Activated CD4-positive, alpha-beta T cell treated with anti-CD3 and anti-CD28 coated beads, Interleukin-2, amount 10 ng/mL, durations not matched to agents 7 days and 5 days (primary cell): ENCODE measurements around the gene DNAJB4. TPM values are rescaled to one million over a fixed set of nuclear protein-coding genes. Genes with fewer than 3 reads are reported as not detected.
"Not testable (repeated sequence)": the region's sequence is repeated elsewhere in the genome, so short reads cannot be mapped to it uniquely, and the experiment has no call there.

Experiments
- CTCF ChIA-PET: fragments of 350-600 bp; sonication (Branson Sonifier 250); formaldehyde crosslinking; loops from one replicate; lab custom pipeline; 2021; ENCODE audit warnings: antibody characterized with exemption; lab: Charles Lee
- POLR2A ChIA-PET: fragments of 350-600 bp; sonication (Branson Sonifier 250); formaldehyde crosslinking; loops from one replicate; lab custom pipeline; 2021; ENCODE audit warnings: antibody characterized with exemption; lab: Charles Lee
- DNase-seq: peaks from one replicate; pipeline ENCODE4 v3.0.0-alpha.2; 2020
- H3K27ac Mint-ChIP-seq: one replicate; pipeline ENCODE4 v1.8.0; 2021; ENCODE audit warnings: mild to moderate bottlenecking, moderate library complexity, mixed read lengths
- H3K27me3 Mint-ChIP-seq: one replicate; pipeline ENCODE4 v1.8.0; 2021; ENCODE audit warnings: mixed read lengths
- H3K36me3 Mint-ChIP-seq: one replicate; pipeline ENCODE4 v1.8.0; 2021; ENCODE audit warnings: low read depth, mixed read lengths
- H3K4me1 Mint-ChIP-seq: one replicate; pipeline ENCODE4 v1.8.0; 2021; ENCODE audit warnings: mixed read lengths
- H3K4me3 Mint-ChIP-seq: one replicate; pipeline ENCODE4 v1.8.0; 2021; ENCODE audit warnings: mild to moderate bottlenecking, moderate library complexity, mixed read lengths
- H3K9me3 Mint-ChIP-seq: one replicate; pipeline ENCODE4 v1.8.0; 2021; ENCODE audit warnings: mixed read lengths
- total RNA-seq, 2 experiments: library from RNA; stranded (reverse); gene quantifications; one replicate each; pipeline ENCODE4 v1.2.3, GENCODE V29; 2021

The DNAJB4 gene
- total RNA-seq, 2 experiments from 2014 or later: 11.5 to 13.2 TPM

DNA sequence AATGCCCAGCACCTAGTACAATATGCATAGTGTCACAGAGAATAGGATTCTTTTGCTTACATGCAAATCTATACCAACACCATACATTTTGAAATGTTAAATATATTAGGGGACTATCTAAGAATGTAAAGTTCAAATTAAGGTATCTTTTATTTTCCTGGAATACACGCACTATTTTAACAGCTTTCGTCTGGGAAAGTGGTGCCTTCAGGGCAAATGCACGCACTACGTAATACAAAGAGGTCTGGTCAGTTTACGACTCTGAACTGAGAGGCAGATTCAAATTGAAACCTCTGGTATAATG lies 26.8 kb upstream of the DNAJB4 start:
- H3K4me1 Mint-ChIP-seq: peaks cover 38% of the 10 kb centered on the region
- H3K36me3 Mint-ChIP-seq: peaks cover 20% of the 10 kb centered on the region
- CTCF ChIA-PET: interaction anchor here (0.5 to 2.5 kb wide), 8 partner anchors 10 to 116 kb away, joined by 3 to 11 read pairs (median 4); partner anchors contain the start of gene DNAJB4
- no peak overlapping the region for H3K27ac Mint-ChIP-seq
- no peak for DNase-seq
- H3K27me3 Mint-ChIP-seq: no peaks in the 10 kb centered on the region
- no peak overlapping the region for H3K4me3 Mint-ChIP-seq
- H3K9me3 Mint-ChIP-seq: no peaks in the 10 kb centered on the region
- POLR2A ChIA-PET: interaction anchor here (0.7 to 2.0 kb wide), 5 partner anchors 24 to 434 kb away, joined by 3 to 64 read pairs (median 3); partner anchors contain the start of gene DNAJB4

- Mint-ChIP-seq H3K36me3 (peaks cover 20% of the 10 kb centered on the region), H3K4me3 (no peak overlapping the region), H3K27ac (no peak overlapping the region), H3K9me3 (no peaks in the 10 kb centered on the region), H3K27me3 (no peaks in the 10 kb centered on the region), H3K4me1 (peaks cover 38% of the 10 kb centered on the region)
- ChIA-PET POLR2A (interaction anchor here (0.7 to 2.0 kb wide), 7 partner anchors 23 to 642 kb away, joined by 3 to 64 read pairs (median 3); partner anchors contain the start of genes DNAJB4 and IFI44L), CTCF (interaction anchor here (0.5 to 2.5 kb wide), 11 partner anchors 8 to 116 kb away, joined by 3 to 11 read pairs (median 4); partner anchors contain the start of gene DNAJB4)
- peak; percentile 91 for DNase-seq
These were observed 26.3 kb upstream of the DNAJB4 start for GRCh38 chr1:77978293-77978968.

DNA sequence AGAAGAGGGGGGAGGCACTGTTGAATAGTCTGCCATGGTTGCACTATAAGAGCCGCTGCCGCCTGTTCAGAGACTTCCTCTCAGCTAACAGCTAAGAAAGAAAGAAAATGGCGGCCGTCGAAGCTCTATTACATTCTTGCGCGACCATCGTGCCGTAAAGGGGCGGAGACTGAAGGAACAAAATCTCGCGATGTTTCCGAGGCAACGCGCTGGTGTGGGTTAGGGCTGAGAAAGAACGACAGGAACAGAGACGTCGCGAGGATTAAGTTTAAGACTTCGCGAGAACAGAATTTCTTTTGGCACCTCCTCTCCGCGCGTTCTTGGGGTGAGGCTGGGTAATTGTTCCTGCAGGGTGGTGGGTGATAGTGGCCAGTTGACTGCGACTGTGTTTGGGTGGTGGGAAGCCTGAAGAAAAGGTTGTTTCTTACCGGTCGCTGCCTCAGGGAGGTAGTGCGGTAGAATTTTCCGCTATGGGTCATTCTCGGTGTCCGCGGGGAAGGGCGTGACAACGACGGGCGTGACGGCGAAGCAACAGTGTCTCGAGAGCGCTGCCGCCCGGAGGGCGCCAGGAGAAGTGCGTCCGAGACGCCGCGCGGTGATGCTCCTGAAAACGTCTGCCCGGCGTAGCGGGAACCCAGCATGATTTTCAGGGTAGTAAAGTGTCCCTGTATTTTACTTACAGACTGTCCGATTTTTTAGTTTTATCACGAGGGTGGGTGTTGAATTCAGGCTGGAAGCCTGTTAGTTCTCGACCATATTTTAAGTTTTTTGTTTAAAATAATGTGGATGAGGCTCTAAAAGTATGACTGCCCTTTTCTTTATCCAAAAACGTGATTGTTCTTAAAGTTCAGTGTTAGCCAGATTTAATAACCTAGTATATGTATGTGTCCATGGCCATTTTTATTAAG lies 25.5 kb upstream of the DNAJB4 start, which contains the start of gene FUBP1:
TSS of gene FUBP1 (minus strand) at position 104 of the 908 bp plus-strand sequence. CDS start at position 36, 68 bp downstream.
- CTCF ChIA-PET: interaction anchor here (0.7 to 2.5 kb wide), 10 partner anchors 9 to 108 kb away, joined by 3 to 11 read pairs (median 4); partner anchors contain the start of gene DNAJB4
- no peaks in the 10 kb centered on the region for H3K9me3 Mint-ChIP-seq
- H3K36me3 Mint-ChIP-seq: peaks cover 22% of the 10 kb centered on the region
- H3K27ac Mint-ChIP-seq: no peak within 1 kb of the TSS
- H3K27me3 Mint-ChIP-seq: no peaks in the 10 kb centered on the region
- H3K4me1 Mint-ChIP-seq: peaks cover 41% of the 10 kb centered on the region
- POLR2A ChIA-PET: interaction anchor here (0.7 to 2.0 kb wide), 5 partner anchors 23 to 641 kb away, joined by 3 to 64 read pairs (median 5); partner anchors contain the start of genes DNAJB4 and IFI44L
- H3K4me3 Mint-ChIP-seq: no peak within 1 kb of the TSS
- DNase-seq: peak; percentile 98

DNA sequence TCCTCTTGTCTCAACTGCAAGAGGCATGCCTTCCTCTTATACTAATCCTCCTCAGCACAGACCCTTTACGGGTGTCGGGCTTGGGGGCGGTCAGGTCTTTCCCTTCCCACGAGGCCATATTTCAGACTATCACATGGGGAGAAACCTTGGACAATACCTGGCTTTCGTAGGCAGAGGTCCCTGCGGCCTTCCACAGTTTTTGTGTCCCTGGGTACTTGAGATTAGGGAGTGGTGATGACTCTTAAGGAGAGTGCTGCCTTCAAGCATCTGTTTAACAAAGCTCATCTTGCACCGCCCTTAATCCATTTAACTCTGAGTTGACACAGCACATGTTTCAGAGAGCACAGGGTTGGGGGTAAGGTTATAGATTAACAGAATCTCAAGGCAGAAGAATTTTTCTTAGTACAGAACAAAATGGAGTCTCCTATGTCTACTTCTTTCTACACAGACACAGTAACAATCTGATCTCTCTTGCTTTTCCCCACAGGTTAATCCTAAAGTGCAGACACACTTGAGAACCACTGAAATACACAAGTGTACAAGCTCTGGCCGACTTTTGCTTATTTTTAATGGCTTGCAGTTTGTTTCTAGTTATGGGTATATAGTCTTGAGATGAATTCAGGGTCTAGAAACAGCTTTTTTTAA lies 21.3 kb upstream of the DNAJB4 start:
- H3K36me3 Mint-ChIP-seq: peaks cover 24% of the 10 kb centered on the region
- POLR2A ChIA-PET, CTCF ChIA-PET, H3K27ac Mint-ChIP-seq, H3K4me3 Mint-ChIP-seq, H3K27me3 Mint-ChIP-seq, DNase-seq, H3K9me3 Mint-ChIP-seq: not testable (repeated sequence)
- peaks cover 29% of the 10 kb centered on the region for H3K4me1 Mint-ChIP-seq

DNA sequence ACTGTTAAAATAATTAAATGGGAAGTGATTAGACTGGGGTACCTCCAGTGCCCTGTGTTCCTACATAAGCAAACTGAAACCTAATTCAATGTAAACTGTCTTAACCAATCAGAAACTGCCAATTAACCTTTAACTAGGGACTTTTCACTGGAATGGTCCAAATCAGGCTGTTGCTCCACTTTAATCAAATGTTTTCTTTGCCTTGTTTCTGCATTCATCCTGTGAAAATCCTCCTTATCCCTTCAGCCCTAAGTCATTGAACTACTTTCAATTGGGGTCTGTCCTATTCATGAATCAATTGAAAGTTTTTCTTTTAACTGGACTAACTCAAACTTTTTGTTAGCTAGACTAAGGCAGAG lies 20.8 kb upstream of the DNAJB4 start:
- POLR2A ChIA-PET: no interaction called here

DNA sequence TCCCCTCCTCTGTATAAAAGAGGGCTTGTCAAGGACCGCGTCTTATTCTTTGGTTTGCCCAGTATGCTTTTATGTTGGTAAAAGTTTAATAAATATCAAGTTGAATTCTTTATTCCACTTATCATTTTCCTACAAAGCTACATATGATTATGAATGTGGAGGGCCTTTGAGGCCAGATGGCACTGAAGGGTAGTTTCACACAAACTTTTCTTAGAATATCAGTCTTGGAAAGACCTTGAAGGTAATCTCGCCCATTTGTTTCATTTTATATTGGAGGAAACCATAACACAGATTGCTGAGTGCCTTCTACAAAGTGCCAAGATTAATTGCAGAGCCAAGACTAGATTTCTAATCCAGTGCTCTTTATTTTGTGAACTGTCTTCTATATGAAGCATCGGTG lies 20.1 kb upstream of the DNAJB4 start:
- Mint-ChIP-seq H3K36me3 (peaks cover 31% of the 10 kb centered on the region), H3K27ac (no peak overlapping the region), H3K9me3 (no peaks in the 10 kb centered on the region), H3K4me3 (no peak overlapping the region), H3K4me1 (peaks cover 35% of the 10 kb centered on the region), H3K27me3 (no peaks in the 10 kb centered on the region)
- no peak for DNase-seq
- ChIA-PET POLR2A (no interaction called here), CTCF (interaction anchor here (1.0 to 3.2 kb wide), 2 partner anchors 11 to 37 kb away, joined by 3 to 11 read pairs; no protein-coding TSS in a partner anchor)

More for the DNA sequence above, 20.8 kb upstream of the DNAJB4 start:
- Mint-ChIP-seq H3K27ac (no peak overlapping the region), H3K4me1 (peaks cover 30% of the 10 kb centered on the region), H3K9me3 (no peaks in the 10 kb centered on the region), H3K27me3 (no peaks in the 10 kb centered on the region), H3K36me3 (peaks cover 24% of the 10 kb centered on the region), H3K4me3 (no peak overlapping the region)
- no peak for DNase-seq
- CTCF ChIA-PET: no interaction called here

GRCh38 chr1:77986810-77987209 lies 17.9 kb upstream of the DNAJB4 start:
- Mint-ChIP-seq H3K27me3 (no peaks in the 10 kb centered on the region), H3K27ac (no peak overlapping the region), H3K4me3 (no peak overlapping the region), H3K36me3 (peaks cover 37% of the 10 kb centered on the region), H3K9me3 (no peaks in the 10 kb centered on the region), H3K4me1 (peaks cover 34% of the 10 kb centered on the region)
- DNase-seq: no peak
- ChIA-PET CTCF (interaction anchor here (1.4 to 3.2 kb wide), 3 partner anchors 9 to 16 kb away, joined by 3 to 11 read pairs (median 4); no protein-coding TSS in a partner anchor), POLR2A (no interaction called here)

- H3K27me3 Mint-ChIP-seq: no peaks in the 10 kb centered on the region
- H3K4me3 Mint-ChIP-seq: no peak overlapping the region
- no peaks in the 10 kb centered on the region for H3K9me3 Mint-ChIP-seq
- H3K27ac Mint-ChIP-seq: no peak overlapping the region
- DNase-seq: no peak
- peaks cover 39% of the 10 kb centered on the region for H3K36me3 Mint-ChIP-seq
- POLR2A ChIA-PET: no interaction called here
- CTCF ChIA-PET: interaction anchor here (0.8 kb wide), 1 partner anchor 23 kb away, joined by 3 read pairs; no protein-coding TSS in a partner anchor
- H3K4me1 Mint-ChIP-seq: peaks cover 32% of the 10 kb centered on the region
These were observed 16.8 kb upstream of the DNAJB4 start for GRCh38 chr1:77987919-77988318.

DNA sequence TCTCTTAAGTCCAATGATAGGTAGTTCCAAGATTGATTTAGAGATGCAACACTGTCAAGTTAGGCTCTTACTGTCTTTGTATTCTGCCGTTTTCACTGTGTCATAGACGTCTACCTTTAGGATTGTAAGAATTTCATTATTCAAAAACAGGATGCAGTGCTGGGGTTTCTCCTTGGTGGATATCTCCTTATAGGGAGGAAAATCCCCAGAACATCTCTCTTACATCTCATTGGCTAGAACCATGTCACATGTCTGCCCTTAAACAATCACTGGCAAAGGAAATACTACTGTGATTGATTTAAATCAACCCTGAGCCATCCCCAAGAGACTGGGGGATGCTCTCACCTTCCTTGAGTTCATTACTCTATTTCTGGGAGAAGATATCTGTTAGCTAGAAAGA lies 15.0 kb upstream of the DNAJB4 start:
- CTCF ChIA-PET: interaction anchor here (2.0 kb wide), 1 partner anchor 12 kb away, joined by 8 read pairs; no protein-coding TSS in a partner anchor
- H3K4me1 Mint-ChIP-seq: peaks cover 22% of the 10 kb centered on the region
- H3K27ac Mint-ChIP-seq: no peak overlapping the region
- DNase-seq: no peak
- no peaks in the 10 kb centered on the region for H3K9me3 Mint-ChIP-seq
- peaks cover 32% of the 10 kb centered on the region for H3K36me3 Mint-ChIP-seq
- H3K27me3 Mint-ChIP-seq: no peaks in the 10 kb centered on the region
- H3K4me3 Mint-ChIP-seq: no peak overlapping the region
- POLR2A ChIA-PET: no interaction called here

GRCh38 chr1:77990629-77991204 lies 14.0 kb upstream of the DNAJB4 start:
- Mint-ChIP-seq H3K27me3 (no peaks in the 10 kb centered on the region), H3K36me3 (peaks cover 27% of the 10 kb centered on the region), H3K4me1 (peaks cover 20% of the 10 kb centered on the region), H3K9me3 (no peaks in the 10 kb centered on the region), H3K4me3 (no peak overlapping the region), H3K27ac (no peak overlapping the region)
- no peak for DNase-seq
- CTCF ChIA-PET: interaction anchor here (0.5 to 2.0 kb wide), 5 partner anchors 11 to 15 kb away, joined by 3 to 8 read pairs (median 4); partner anchors contain the start of gene FUBP1
- POLR2A ChIA-PET: interaction anchor here (0.6 to 0.7 kb wide), 2 partner anchors 14 to 41 kb away, joined by 3 read pairs; partner anchors contain the start of gene DNAJB4

DNA sequence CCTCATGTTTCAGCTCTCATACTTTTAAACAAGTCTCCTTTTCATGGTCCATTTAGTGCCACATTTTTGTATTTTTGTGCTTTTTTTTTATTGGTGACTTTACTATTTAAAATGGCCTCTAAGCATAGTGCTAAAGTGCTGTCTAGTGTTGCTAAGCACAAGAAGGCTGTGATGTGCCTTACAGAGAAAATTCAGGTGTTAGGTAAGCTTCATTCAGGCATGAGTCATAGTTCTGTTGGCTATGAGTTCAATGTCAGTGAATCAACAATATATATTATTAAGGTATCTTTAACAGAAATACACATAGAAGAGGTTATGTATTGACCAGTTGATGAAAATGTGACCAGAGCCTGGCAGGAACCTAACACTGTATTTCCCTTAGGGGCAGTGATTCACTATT lies 13.1 kb upstream of the DNAJB4 start:
- ChIA-PET CTCF (interaction anchor here (1.0 to 2.0 kb wide), 2 partner anchors 10 to 13 kb away, joined by 3 to 8 read pairs; no protein-coding TSS in a partner anchor), POLR2A (no interaction called here)
- no peaks in the 10 kb centered on the region for H3K27me3 Mint-ChIP-seq
- no peaks in the 10 kb centered on the region for H3K9me3 Mint-ChIP-seq
- H3K4me3 Mint-ChIP-seq: no peak overlapping the region
- H3K4me1 Mint-ChIP-seq: peaks cover 17% of the 10 kb centered on the region
- H3K27ac Mint-ChIP-seq: no peak overlapping the region
- peaks cover 23% of the 10 kb centered on the region for H3K36me3 Mint-ChIP-seq
- DNase-seq: no peak
